Measurements from ENCODE around the gene IDNK.

DNA sequence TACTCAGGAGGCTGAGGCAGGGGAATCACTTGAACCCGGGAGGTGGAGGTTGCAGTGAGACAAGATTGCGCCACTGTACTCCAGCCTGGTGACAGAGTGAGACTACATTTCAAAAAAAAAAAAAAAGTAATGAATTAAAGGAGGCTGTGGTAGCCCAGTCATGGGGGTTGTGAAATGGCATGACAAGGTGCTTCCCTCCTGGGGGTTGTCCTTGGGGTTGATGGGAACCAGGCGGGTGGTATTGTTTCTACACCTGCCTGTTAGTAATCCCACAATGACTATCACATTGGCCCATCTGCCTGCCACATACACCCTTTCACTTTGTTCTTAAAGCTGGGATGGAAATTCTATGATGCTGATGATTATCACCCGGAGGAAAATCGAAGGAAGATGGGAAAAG is 5.6 kb downstream of the IDNK start:
- TF ChIP-seq JUND (IDR thresholded peaks at IDR 0.05; ENCODE audit: low read depth, low read length) (no peak), NRF1 (conservative IDR thresholded peaks at IDR 0.05; ENCODE audit: low read depth, low read length) (no peak), NR2F1 (conservative IDR thresholded peaks at IDR 0.05) (no peak), POLR2A (IDR thresholded peaks at IDR 0.05; ENCODE audit: low read depth, low read length) (no peak), MYC (IDR thresholded peaks at IDR 0.05; ENCODE audit: insufficient read depth, insufficient read length, insufficient replicate concordance, low read length, severe bottlenecking) (no peak), SIN3A (IDR thresholded peaks at IDR 0.05; ENCODE audit: low read depth, low read length) (no peak), SREBF2 (IDR thresholded peaks at IDR 0.05; ENCODE audit: low read length) (no peak), CHD2 (IDR thresholded peaks at IDR 0.05; ENCODE audit: borderline replicate concordance, low read depth, low read length) (no peak)
- TF ChIP-seq, protein P1, sequence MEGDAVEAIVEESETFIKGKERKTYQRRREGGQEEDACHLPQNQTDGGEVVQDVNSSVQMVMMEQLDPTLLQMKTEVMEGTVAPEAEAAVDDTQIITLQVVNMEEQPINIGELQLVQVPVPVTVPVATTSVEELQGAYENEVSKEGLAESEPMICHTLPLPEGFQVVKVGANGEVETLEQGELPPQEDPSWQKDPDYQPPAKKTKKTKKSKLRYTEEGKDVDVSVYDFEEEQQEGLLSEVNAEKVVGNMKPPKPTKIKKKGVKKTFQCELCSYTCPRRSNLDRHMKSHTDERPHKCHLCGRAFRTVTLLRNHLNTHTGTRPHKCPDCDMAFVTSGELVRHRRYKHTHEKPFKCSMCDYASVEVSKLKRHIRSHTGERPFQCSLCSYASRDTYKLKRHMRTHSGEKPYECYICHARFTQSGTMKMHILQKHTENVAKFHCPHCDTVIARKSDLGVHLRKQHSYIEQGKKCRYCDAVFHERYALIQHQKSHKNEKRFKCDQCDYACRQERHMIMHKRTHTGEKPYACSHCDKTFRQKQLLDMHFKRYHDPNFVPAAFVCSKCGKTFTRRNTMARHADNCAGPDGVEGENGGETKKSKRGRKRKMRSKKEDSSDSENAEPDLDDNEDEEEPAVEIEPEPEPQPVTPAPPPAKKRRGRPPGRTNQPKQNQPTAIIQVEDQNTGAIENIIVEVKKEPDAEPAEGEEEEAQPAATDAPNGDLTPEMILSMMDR (IDR thresholded peaks at IDR 0.05 in 2 of 3, conservative IDR thresholded peaks at IDR 0.05 in 1 of 3; ENCODE audit: control insufficient read depth in 2 of 3, extremely low read depth in 1 of 3, insufficient read depth in 1 of 3, low read depth in 3 of 3, low read length in 3 of 3): no peak
- TF ChIP-seq, protein P2, sequence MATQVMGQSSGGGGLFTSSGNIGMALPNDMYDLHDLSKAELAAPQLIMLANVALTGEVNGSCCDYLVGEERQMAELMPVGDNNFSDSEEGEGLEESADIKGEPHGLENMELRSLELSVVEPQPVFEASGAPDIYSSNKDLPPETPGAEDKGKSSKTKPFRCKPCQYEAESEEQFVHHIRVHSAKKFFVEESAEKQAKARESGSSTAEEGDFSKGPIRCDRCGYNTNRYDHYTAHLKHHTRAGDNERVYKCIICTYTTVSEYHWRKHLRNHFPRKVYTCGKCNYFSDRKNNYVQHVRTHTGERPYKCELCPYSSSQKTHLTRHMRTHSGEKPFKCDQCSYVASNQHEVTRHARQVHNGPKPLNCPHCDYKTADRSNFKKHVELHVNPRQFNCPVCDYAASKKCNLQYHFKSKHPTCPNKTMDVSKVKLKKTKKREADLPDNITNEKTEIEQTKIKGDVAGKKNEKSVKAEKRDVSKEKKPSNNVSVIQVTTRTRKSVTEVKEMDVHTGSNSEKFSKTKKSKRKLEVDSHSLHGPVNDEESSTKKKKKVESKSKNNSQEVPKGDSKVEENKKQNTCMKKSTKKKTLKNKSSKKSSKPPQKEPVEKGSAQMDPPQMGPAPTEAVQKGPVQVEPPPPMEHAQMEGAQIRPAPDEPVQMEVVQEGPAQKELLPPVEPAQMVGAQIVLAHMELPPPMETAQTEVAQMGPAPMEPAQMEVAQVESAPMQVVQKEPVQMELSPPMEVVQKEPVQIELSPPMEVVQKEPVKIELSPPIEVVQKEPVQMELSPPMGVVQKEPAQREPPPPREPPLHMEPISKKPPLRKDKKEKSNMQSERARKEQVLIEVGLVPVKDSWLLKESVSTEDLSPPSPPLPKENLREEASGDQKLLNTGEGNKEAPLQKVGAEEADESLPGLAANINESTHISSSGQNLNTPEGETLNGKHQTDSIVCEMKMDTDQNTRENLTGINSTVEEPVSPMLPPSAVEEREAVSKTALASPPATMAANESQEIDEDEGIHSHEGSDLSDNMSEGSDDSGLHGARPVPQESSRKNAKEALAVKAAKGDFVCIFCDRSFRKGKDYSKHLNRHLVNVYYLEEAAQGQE (IDR thresholded peaks at IDR 0.05; ENCODE audit: low read depth, low read length): no peak
